Hepatocyte (in vitro differentiated cells): ENCODE results near the gene CATSPERD. TPM values are rescaled to one million over a fixed set of nuclear protein-coding genes. Genes with fewer than 3 reads are reported as not detected.

ENCODE experiments used
- DNase-seq: peaks from one replicate; pipeline ENCODE4 v3.0.0-alpha.2; 2016; ENCODE audit warnings: low spot score
- H2AFZ ChIP-seq: fragments of 200-600 bp; sonication (generic); 2 replicates; pipeline ENCODE4 v1.6.0; 2016; ENCODE audit warnings: antibody characterized with exemption, mild to moderate bottlenecking
- H3K27ac ChIP-seq: fragments of 200-600 bp; sonication (generic); 2 replicates; pipeline ENCODE4 v1.5.1; 2016; ENCODE audit warnings: mild to moderate bottlenecking
- H3K27me3 ChIP-seq: fragments of 200-600 bp; sonication (generic); 2 replicates; pipeline ENCODE4 v1.6.1; 2016
- H3K36me3 ChIP-seq: fragments of 200-600 bp; sonication (generic); replicated peaks from 2 replicates; pipeline ENCODE4 v1.5.1; 2016; ENCODE audit warnings: low read depth; ENCODE audit not compliant: insufficient read depth
- H3K4me1 ChIP-seq: fragments of 200-600 bp; sonication (generic); 2 replicates; pipeline ENCODE4 v1.5.1; 2016; ENCODE audit warnings: mild to moderate bottlenecking, moderate library complexity; ENCODE audit not compliant: insufficient read depth
- H3K4me2 ChIP-seq: fragments of 200-600 bp; sonication (generic); 2 replicates; pipeline ENCODE4 v1.6.0; 2016
- H3K4me3 ChIP-seq: fragments of 200-600 bp; sonication (generic); 2 replicates; pipeline ENCODE4 v1.5.1; 2016; ENCODE audit warnings: mild to moderate bottlenecking
- H3K79me2 ChIP-seq: fragments of 200-600 bp; sonication (generic); 2 replicates; pipeline ENCODE4 v1.6.0; 2017; ENCODE audit warnings: mild to moderate bottlenecking
- H3K9me2 ChIP-seq: fragments of 200-600 bp; sonication (generic); replicated peaks from 2 replicates; pipeline ENCODE4 v1.6.0; 2017; ENCODE audit warnings: mild to moderate bottlenecking; ENCODE audit not compliant: insufficient read depth
- H3K9me3 ChIP-seq: fragments of 200-600 bp; sonication (generic); 2 replicates; pipeline ENCODE4 v1.5.1; 2016; ENCODE audit warnings: low read depth, mild to moderate bottlenecking
- H4K20me1 ChIP-seq: fragments of 200-600 bp; sonication (generic); 2 replicates; pipeline ENCODE4 v1.6.0; 2016; ENCODE audit warnings: mild to moderate bottlenecking; ENCODE audit not compliant: insufficient read depth, poor library complexity, severe bottlenecking
- CTCF ChIP-seq: fragments of 200-600 bp; sonication (generic); IDR thresholded peaks from 2 replicates; pipeline ENCODE4 v1.5.1; 2016; ENCODE audit warnings: antibody characterized with exemption, mild to moderate bottlenecking; ENCODE audit not compliant: poor library complexity
- EZH2 ChIP-seq: fragments of 200-600 bp; sonication (generic); IDR thresholded peaks from 2 replicates; pipeline ENCODE4 v1.6.1; 2016; ENCODE audit warnings: antibody characterized with exemption, mild to moderate bottlenecking, borderline replicate concordance
- EZH2phosphoT487 ChIP-seq: fragments of 200-600 bp; sonication (generic); IDR thresholded peaks from one replicate; pipeline ENCODE4 v1.6.1; 2018; ENCODE audit warnings: antibody characterized with exemption, mild to moderate bottlenecking, low read depth, moderate library complexity; ENCODE audit not compliant: unreplicated experiment, severe bottlenecking
- WGBS: methylation state at CpG from one replicate; pipeline ENCODE4 v1.1.6; 2016; ENCODE audit warnings: low lambda C conversion rate; ENCODE audit errors: missing lambda C conversion rate; 5-methylcytosine and 5-hydroxymethylcytosine counted together
- polyA plus RNA-seq: library from polyadenylated mRNA; unstranded; fragments of >200 nt; fragmentation: Nextera tagmentation; extraction: Ambion mirVana; gene quantifications from 2 replicates; pipeline ENCODE4 v1.2.1, GENCODE V29; 2016
- total RNA-seq: library from RNA; depleted of rRNA; stranded (reverse); fragments of >200 nt; gene quantifications from 2 replicates; pipeline ENCODE4 v1.2.3, GENCODE V29; 2014

Gene CATSPERD
- total and polyA plus RNA-seq, 2 experiments from 2014 or later = not detected

- Histone ChIP-seq H3K27ac (no peak overlapping the region), H3K4me2 (no peak overlapping the region)
Observed at GRCh38 chr19:5692723-5693194, 27.7 kb upstream of the CATSPERD start.

GRCh38 chr19:5693195-5694166 lies 27.0 kb upstream of the CATSPERD start:
- H3K27ac ChIP-seq = no peak overlapping the region
- 92% methylated on average over 37 of the region's 39 CpGs for WGBS

More at GRCh38 chr19:5692723-5693194, 27.7 kb upstream of the CATSPERD start:
- TF ChIP-seq CTCF (no peak), EZH2 (no peak), EZH2phosphoT487 (no peak)
- no peaks in the 10 kb centered on the region for H3K9me3 ChIP-seq
- H4K20me1 ChIP-seq = peaks cover 63% of the 10 kb centered on the region
- no peaks in the 10 kb centered on the region for H3K36me3 ChIP-seq
- peaks cover 8% of the 10 kb centered on the region for H3K4me1 ChIP-seq
- no peak overlapping the region for H3K4me3 ChIP-seq
- peaks cover 57% of the 10 kb centered on the region for H3K79me2 ChIP-seq
- H3K9me2 ChIP-seq = no peaks in the 10 kb centered on the region
- no peak overlapping the region for H2AFZ ChIP-seq
- WGBS = 87% methylated on average over 6 of the region's 7 CpGs
- H3K27me3 ChIP-seq = no peaks in the 10 kb centered on the region
- peak; percentile 4 for DNase-seq

GRCh38 chr19:5694167-5694955 lies 26.1 kb upstream of the CATSPERD start:
- peaks cover 57% of the 10 kb centered on the region for H3K79me2 ChIP-seq
- H3K4me3 ChIP-seq = no peak overlapping the region
- DNase-seq = peak; percentile 5
- H3K9me2 ChIP-seq = no peaks in the 10 kb centered on the region
- no peak overlapping the region for H3K27ac ChIP-seq
- H3K9me3 ChIP-seq = no peaks in the 10 kb centered on the region
- H3K36me3 ChIP-seq = no peaks in the 10 kb centered on the region
- no peak overlapping the region for H2AFZ ChIP-seq
- 96% methylated on average over 37 of the region's 45 CpGs for WGBS
- H3K4me1 ChIP-seq = peaks cover 8% of the 10 kb centered on the region
- H4K20me1 ChIP-seq = peaks cover 63% of the 10 kb centered on the region
- H3K27me3 ChIP-seq = no peaks in the 10 kb centered on the region
- no peak for TF ChIP-seq EZH2
- TF ChIP-seq CTCF = no peak
- TF ChIP-seq EZH2phosphoT487 = no peak
- H3K4me2 ChIP-seq = no peak overlapping the region

More at GRCh38 chr19:5693195-5694166, 27.0 kb upstream of the CATSPERD start:
- H3K27me3 ChIP-seq = no peaks in the 10 kb centered on the region
- peak; percentile 10 for DNase-seq
- no peak overlapping the region for H2AFZ ChIP-seq
- no peak overlapping the region for H3K4me2 ChIP-seq
- H3K9me3 ChIP-seq = no peaks in the 10 kb centered on the region
- no peaks in the 10 kb centered on the region for H3K36me3 ChIP-seq
- no peak for TF ChIP-seq CTCF
- TF ChIP-seq EZH2 = no peak
- TF ChIP-seq EZH2phosphoT487 = no peak
- peaks cover 63% of the 10 kb centered on the region for H4K20me1 ChIP-seq
- no peaks in the 10 kb centered on the region for H3K9me2 ChIP-seq
- H3K79me2 ChIP-seq = peaks cover 57% of the 10 kb centered on the region
- peaks cover 8% of the 10 kb centered on the region for H3K4me1 ChIP-seq
- no peak overlapping the region for H3K4me3 ChIP-seq
